Peyer's patch (tissue), 4 donors: Measurements from ENCODE around the gene CNR2.

ENCODE experiments used
- POLR2A ChIP-seq, 2 donors: fragments of 450-650 bp; IDR thresholded peaks; one replicate each; pipeline ENCODE4 v1.5.1; 2017; ENCODE audit warnings: antibody characterized with exemption in 2 of 2, mild to moderate bottlenecking in 2 of 2, moderate library complexity in 2 of 2
- TF ChIP-seq, protein P1 (sequence below), 6 experiments: fragments of 450-650 bp in 4 of 6; fragments of 200-600 bp in 2 of 6; sonication (generic) in 1 of 6; IDR thresholded peaks; one replicate each; pipeline ENCODE4 v1.5.1; 2017 to 2019; ENCODE audit warnings: antibody characterized with exemption in 6 of 6, mild to moderate bottlenecking in 3 of 6, moderate library complexity in 1 of 6

DNA sequence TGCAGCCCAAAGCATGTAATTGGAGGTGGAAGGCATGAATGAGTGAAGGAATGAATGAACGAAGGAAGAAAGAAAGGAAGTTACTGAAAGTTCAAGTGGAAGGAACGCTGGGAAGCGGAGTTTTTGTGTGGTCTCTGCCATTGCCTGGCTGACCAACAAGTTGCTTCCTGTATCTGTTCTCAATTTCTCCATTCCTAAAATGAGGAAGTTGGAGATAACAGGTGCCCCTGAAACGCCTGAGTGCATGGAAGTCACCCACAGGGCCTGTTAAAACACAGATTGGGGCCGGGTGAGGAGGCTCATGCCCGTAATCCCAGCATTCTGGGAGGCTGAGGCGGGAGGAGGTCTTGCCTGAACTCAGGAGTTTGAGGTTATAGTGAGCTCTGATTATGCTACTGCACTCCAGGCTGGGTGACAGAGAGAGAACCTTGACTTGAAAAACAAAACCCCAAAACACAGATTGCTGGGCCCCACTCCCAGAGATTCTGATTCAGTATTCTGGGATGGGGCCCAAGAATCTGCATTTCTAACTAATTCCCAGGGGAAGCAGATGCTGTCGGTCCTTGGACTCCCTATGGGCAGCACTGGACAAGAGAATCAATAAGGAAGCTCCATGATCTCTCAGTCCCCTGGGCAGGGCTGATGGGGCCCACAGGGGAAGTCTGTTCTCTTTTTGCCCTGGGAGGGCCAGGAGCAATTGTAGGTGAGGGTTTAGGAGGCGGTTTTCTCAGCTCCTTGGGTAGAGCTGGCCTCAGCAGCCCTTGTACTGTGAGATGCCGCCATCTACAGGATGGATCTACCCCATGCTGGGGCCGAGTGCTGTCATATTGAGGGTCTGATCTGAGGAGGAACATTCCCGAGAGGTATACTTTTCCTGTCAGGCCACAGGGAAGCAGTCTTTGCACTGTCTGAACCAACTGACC, 3.3 kb upstream of the CNR2 start:
- TF ChIP-seq, protein P1, sequence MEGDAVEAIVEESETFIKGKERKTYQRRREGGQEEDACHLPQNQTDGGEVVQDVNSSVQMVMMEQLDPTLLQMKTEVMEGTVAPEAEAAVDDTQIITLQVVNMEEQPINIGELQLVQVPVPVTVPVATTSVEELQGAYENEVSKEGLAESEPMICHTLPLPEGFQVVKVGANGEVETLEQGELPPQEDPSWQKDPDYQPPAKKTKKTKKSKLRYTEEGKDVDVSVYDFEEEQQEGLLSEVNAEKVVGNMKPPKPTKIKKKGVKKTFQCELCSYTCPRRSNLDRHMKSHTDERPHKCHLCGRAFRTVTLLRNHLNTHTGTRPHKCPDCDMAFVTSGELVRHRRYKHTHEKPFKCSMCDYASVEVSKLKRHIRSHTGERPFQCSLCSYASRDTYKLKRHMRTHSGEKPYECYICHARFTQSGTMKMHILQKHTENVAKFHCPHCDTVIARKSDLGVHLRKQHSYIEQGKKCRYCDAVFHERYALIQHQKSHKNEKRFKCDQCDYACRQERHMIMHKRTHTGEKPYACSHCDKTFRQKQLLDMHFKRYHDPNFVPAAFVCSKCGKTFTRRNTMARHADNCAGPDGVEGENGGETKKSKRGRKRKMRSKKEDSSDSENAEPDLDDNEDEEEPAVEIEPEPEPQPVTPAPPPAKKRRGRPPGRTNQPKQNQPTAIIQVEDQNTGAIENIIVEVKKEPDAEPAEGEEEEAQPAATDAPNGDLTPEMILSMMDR (IDR thresholded peaks at IDR 0.05) = peak; percentile 31 to 84 (median 67)
- no peak for TF ChIP-seq POLR2A (IDR thresholded peaks at IDR 0.05)
